HG02884 (cell line): ENCODE results near the gene TMED10.
"Not testable (repeated sequence)": the region's sequence is repeated elsewhere in the genome, so short reads cannot be mapped to it uniquely, and the experiment has no call there.

Experiments
- ATAC-seq: cut with Tn5 transposase; IDR thresholded peaks from one replicate; pipeline ENCODE4 v1.9.1; 2021; ENCODE audit warnings: mild to moderate bottlenecking, moderate library complexity; ENCODE audit not compliant: unreplicated experiment

TMED10 gene

DNA sequence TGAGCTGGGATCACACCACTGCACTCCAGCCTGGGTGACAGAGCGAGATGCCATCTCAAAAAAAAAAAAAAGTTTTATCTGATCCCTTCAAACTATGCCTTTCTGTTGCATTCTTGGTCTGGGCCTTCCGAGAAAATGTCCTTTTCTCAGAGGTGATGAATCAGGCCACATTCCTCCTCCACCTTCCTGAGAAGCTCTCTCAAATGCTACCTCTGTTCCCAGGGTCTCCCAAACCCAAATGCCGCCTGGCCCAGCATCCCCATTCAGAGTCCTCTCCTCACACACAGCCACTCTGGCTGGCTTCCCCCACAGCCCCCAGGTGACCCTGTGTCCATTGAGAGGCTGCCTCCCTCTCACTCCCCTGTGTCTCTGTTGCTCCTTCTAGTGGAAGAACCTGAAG, 19.7 kb upstream of the TMED10 start:
- ATAC-seq, result no peak

DNA sequence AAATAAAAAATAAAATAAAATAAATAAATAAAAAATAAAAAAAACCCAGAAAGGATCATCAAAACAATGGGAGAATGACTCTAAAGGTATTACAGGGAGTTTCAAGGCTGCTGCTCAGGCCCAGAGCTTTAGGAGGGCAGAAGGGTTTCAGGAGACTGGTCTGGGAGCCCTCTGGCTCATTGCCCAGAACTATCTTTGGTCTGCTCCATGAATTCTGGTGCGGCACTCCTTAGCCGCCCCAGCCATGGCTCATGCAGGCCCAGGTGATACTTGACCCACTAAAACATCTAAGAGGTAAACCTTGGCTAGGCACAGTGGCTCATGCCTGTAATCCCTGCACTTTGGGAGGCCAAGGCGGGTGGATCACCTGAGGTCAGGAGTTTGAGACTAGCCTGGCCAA, 14.7 kb upstream of the TMED10 start:
- ATAC-seq, result no peak

DNA sequence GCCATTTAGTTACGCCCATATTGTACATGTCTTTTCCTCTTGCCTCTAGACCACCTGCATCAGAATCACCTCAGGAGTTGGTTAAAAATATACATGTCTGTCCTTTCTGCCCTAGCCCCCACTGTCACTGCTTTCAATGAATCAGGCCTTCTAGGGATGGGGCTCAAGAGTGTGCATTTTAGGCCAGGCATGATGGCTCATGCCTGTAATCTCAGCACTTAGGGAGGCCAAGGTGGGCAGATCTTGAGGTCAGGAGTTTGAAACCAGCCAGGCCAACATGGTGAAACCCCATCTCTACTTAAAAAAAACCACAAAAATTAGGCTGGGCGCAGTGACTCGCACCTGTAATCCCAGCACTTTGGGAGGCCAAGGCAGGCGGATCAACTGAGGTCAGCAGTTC, 13.6 kb upstream of the TMED10 start:
- no peak for ATAC-seq

DNA sequence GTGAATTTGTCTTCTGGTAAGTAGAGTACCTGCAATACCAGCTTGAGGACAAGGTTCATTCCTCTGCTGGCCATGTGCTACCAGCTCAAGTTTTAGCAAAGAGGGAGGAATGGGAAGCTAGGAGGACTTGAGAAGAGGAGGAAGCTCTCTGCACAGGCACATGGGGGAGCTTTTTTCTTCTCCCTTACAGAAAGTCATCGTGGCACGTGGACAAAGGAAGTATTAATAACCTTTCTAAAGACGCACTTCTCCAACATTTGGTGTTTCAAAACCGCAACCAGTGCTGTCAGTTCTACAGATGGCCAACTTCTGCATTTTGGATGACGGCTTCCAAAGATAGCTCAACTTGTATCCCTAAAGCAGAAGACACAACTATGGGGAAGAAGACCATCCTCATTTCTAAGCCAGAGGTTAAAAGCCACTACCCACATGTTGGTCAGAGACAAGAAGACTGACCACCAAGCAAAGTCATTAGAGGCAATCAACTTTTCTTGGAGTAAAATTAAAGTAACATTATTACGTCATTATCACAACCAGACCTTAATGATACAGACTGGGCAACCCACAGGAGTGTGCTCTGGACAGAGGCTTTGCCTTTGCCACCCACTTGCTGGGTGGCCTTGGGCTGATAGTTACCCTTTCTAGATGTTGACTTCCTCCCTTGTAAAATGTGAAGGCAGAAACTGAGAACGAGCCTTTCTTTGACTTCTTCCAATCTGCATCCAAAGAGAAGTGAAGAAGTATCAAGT, 12.3 kb upstream of the TMED10 start:
- ATAC-seq, result no peak

DNA sequence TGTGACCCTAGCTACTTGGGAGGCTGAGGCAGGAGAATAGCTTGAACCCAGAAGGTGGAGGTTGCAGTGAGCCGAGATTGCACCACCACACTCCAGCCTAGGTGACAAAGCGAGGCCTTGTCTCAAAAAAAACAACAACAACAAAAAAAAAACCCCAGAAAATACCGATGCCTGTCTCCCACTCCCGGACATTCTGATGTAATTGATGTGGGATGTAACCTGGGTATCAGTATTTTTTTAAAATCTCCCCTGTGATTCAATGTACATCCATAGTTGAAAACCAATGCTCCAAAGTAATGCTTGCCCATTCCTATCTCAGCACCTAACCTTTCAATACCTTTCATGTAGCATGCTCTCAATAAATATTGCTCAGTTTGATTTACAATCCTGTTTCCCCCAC, 11.7 kb upstream of the TMED10 start:
- no peak for ATAC-seq

DNA sequence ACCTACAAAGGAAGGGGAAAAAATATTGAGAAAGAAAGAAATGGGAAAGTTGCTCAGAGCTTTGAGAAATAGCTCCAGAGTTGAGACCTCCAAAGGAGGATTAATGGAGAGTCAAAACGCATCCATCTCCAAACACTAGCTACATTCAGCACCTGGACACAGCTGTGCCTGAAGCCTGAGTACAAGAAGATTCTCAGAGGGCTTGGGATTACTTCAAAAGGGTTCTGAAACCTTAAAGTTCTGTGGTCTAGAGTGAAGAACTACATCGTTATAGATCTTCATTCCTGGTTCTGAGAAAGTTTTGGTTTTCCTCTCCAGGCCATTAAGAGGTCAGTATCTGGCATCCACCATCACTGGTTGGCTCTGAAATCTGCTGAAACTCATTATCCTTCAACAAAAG, 10.5 kb upstream of the TMED10 start:
- ATAC-seq, result no peak

DNA sequence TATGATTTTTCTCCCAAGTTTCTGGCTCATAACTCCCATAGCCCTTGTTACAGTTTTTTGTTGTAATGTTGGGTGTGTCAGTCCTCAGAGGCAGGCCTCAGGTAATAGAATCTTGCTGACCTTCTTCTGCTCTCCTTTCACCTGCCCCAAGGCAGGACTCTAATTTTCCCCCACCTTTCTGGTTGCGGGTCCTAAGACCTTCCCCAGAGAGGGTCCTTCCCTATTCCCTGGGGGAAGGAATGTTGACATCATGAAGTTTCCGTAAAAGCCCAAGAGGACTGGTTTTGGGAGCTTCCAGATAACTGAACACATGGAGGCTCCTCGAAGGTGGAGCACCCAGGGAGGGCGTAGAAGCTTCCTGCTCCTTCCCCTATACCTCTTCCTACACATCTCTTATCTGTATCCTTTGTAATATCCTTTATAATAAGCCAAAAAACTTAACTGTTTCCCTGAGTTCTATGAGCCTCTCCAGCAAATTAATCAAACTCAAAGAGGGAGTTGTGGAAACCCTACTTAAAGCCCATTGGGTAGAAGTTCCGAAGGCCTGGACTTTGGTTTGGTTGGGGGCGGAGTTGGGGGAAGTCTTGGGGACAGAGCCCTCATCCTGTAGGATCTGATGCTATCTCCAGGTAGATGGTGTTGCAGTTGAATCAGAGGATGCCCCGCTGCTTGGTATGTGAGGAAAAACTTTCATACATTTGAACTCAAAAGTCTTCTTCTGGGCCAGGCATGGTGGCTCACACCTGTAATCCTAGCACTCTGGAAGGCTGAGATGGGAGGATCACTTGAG, 9.0 kb upstream of the TMED10 start:
- no peak for ATAC-seq

DNA sequence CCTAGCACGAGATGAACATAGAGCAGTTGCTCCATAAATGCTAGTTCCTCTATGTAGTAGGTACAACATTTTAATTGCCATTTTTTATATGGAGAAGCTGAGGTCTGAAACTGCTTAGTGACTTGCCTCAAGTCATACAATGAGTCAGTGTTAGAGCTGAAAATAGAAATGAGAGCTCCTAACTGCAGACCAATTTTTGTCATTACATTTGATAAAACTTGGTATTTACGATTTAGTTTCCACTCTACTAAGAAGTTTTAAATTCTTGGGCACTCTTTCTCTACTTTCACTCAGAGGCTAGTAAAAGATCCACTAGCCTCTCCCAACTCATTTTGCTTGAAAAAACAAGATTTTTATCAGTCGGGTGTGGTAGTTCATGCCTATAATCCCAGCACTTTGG, 8.1 kb upstream of the TMED10 start:
- ATAC-seq, result no peak

DNA sequence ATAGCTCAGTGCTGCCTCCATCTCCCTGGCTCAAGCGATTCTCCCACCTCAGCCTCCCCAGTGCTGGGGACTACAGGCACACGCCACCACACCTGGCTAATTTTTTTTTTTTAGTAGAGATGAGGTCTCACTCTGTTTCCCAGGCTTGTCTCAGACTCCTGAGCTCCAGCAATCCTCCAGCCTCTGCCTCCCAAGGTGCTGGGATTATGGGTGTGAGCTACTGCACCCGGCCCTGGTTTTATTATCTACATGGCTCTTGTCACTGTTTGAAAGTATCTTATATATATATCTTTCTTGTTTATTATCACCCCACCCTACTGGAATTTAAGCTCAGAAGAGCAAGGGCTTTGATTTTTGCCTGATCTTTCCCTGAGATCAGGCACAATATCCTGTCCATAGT, 7.6 kb upstream of the TMED10 start:
- no peak for ATAC-seq

DNA sequence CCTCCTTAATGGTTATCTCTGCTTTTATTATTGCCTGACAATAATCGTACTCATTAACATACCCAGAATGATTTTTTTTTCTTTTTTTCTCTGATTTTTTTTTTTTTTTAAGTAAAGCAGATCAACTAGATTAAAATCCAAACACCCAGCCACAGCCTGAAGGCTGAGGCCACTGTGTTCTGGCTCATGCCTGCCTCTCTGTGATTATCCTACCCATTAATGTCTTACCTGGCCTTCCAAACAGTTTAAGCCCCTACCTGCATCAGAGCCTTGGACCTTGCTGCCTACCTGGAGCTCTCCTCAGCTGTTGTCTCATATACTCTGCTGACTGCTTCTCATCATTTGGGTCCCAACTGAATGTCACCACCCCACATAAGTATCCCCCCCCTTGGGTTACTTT, 6.8 kb upstream of the TMED10 start:
- ATAC-seq, result no peak

DNA sequence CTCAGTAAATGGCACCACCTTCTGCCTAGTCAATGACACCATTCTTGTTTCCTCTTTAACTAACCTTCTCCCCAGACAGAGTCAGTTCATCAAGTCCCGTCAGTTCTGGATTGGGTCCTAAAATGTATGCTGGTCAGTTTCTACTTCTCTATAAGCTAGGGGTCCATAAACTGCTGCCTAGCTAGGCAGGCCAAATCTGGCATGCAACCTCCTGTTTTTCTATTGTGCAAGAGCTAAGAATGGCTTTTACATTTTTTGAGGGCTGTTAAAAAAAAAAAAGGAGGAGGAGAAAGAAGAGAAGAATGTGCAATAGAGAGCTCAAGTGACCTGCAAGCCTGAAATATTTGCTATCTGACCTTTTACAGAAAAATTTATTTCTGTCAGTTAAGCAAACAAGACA, 6.4 kb upstream of the TMED10 start:
- no peak for ATAC-seq

DNA sequence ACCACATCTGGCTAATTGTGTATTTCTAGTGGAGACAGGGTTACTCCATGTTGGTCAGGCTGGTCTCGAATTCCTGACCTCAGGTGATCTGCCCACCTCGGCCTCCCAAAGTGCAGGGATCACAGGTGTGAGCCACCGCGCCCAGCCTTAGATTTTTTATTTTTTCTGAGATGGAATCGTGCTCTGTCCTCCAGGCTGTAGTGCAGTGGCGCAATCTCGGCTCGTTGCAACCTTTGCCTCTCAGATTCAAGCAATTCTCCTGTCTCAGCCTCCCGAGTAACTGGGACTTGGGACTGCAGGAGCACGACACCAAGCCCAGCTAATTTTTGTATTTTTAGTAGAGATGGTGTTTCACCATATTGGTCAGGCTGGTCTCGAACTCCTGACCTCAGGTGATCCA, 5.8 kb upstream of the TMED10 start:
- ATAC-seq, result not testable (repeated sequence)

DNA sequence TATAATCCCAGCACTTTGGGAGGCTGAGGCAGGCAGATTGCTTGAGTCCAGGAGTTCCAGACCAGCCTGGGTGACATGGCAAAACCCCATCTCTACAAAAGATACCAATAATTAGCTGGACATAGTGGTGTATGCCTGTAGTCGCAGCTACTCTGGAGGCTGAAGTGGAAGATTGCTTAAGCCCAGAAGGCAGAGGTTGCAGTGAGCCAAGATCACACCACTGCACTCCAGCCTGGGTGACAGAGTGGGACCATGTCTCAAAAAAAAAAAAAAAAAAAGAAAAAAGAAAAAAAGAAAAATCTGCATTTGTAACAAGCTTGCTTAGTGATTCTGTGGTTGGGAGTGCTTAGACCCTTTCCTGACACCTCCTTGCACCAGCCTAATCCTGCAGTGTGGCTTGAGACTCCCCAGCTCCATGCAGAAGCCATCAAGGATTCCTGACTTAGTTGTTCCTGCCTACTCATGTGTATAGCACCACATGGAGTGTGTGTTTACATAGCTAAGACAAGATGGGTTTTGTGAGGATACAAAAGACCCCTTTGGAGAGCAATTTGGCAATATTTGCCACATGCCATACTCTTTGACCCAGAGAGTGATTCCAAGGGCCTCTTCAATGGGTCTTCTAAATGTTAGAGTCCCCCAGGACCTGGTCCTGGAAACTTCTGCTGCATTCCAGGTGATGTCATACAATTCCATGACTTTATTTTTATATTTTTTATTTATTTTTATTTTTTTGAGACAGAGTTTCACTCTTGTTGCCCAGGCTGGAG, 5.1 kb upstream of the TMED10 start:
- ATAC-seq, result no peak

DNA sequence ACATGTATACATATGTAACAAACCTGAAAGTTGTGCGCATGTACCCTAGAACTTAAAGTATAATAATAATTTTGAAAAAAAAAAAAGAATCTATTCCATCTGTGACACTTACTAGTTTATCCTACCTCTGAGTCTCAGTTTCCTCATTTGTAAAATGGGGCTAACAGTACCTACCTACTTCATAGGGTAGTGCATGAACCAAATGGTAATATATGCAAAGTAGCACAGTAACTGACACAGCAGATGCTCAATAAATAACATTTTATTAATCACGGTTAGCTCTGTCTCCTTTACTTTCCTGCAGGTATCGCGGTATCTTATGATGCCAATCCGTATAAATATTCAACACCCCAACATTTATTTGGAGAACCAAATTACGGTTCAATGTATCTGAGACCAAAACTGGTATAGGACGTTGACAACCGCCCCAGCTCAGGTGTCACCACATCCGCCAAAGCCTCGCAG, 703 bp downstream of the TMED10 start:
- ATAC-seq, result peak; percentile 7

DNA sequence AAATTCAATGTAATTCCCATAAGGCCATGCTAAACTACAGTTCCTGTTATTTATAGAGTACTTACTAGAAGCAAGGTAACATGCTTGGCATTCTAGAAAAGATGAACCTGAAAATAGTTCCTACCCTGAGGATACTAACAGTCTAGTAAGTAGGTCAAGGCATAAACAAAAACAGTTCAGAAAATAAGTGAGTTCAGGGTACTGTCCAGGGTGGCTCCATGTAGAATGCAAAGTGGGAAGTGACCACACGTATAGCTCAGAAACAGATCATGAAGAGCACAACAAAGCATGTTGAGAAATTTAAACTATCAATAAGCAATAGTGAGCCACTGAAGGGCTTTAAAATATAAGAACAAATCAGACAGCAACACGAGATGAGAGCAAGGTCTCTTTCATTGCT, 2.3 kb downstream of the TMED10 start:
- ATAC-seq, result no peak

DNA sequence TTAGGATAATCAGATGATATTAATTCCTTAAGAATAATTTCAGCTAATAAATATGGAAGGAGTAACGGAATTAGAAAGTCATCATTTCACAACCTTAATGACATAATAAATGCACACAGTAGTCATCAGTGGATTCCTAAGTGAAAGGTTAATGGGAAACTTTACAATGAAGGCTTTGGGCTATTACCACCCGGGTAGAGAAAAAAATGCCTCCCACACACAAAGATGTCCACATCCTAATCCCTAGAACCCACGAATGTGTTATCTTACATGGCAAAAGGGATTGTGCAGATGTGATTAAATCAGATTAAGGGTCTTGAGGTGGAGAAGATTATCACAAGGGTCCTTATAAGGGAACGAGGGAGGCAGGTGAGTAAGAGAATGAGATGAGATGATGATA, 5.6 kb downstream of the TMED10 start:
- ATAC-seq, result no peak

DNA sequence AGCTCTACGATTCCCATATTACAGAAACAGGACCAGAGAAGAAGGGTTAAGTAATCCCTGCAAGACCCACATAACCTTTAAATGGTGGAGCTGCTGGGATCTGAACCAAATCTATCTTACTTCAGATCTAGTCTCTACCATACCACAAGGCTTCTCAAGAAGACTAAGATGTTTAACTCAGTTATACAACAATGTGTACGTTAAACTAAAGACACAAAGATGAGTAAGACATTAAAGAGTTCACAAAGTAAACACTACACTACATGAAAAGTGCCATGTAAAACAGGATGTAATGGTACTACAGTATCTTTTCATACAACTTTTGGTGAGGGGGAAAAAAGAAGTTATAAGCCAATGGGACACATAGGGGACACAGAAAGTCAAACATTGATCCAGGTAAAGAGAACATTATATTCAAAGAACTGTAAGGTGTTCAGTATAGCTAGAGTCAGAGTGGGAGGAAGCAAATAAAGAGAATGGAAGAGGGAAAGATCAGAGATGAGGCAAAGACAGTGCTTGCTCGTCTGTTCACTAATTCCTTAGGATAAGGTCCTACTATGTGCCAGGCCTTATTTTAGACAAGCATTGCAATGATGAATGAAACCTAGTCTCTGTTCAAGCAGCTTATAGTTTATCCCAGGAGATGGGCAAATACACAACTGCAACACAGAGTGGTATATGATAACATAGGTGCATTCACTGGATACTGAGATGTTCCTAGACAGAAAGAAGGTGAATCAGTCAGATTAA, 7.7 kb downstream of the TMED10 start:
- no peak for ATAC-seq

DNA sequence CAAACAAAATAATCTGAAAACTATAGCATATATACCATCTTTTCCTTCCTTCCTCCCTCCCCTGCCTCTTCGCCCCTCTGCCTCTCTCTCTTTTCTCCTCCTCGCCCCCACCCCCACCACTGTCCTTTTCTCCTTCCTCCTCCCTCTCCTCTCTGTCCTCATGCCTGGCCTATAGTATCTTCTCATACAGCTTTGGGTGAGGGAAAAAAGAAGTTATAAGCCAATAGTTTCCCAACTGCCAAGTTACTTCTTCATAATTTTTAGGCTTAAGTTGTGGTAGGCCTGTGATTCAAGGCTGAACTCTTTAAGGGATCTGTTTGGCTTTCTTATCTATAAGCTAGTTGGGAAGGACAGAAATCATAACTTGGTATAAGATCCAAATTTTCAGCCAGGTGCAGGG, 9.1 kb downstream of the TMED10 start:
- no peak for ATAC-seq

DNA sequence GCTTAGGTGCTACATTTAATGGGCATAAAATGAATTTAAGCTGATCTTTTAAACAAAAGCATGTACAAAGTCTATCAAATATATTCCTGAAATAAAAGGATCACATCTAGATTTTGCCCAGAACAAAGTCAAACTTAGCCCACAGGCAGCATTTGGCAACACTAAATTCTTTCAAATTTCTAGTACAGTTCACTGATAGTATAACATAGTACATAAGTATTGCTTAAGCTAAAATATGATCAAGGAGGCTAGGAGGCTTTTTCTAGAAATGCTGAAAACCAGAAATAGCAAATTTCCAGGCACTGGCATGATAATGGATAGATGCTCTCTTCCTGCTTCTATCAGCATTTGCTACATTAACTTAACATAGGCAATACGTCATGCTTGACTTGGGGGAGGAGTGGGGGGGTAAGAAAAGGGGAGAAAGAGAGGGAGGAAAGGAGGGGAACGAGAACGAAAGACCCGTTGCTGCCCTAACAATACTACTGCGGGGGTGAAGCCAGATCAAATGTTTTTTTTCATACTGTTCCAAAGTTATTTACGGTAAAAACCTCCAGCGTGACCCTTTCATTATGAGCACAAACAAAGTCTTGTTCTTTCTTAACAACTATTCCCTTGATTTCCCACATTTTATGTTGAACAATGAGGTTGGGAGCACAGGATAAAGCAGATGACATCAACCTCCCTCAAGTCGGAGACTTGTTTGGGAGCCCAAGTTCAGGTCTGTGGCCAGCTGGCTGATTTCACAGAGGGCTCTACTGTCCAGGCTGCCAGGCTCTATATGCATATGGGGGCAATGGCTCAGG, 10.6 kb downstream of the TMED10 start:
- ATAC-seq, result no peak

DNA sequence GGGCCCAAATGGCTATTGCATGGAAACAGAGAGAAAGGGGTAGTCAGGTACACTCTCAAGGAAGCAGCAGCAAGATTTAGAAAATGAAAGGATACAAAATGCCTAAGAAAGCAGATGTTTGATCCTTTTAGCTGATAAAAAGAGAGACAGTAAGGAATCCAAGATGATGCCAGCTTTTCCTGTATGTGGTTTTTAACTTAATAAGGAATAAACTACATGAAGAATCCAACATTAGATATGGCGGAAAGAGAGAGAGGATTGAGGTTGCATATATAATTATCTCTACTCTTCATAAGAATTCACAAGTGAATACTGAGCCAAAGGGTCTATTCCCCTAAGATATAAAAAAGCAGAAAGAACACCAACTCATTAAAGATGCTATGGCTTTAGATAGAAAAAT, 11.6 kb downstream of the TMED10 start:
- no peak for ATAC-seq
